ENCODE data around the gene UPB1.

DNA sequence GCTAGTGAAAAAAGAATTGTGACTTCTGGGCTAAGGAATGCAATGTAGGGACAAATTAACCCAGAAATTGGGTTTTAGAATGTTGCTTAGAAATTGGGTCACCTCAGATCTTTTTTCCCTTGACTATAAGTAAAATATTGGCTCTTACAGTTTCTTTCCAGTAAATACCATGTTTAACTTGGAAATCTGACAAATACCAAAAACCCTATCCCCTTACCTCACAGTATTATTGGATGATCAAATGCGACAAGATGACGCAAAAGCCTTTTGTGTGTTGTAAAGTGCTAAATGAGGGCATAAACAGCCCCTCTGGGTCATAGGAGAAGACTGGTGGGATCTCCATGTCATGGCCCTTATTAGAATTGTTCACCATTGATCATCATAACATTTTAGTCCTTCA is 6.1 kb upstream of the UPB1 start:
- TF ChIP-seq, protein P1, sequence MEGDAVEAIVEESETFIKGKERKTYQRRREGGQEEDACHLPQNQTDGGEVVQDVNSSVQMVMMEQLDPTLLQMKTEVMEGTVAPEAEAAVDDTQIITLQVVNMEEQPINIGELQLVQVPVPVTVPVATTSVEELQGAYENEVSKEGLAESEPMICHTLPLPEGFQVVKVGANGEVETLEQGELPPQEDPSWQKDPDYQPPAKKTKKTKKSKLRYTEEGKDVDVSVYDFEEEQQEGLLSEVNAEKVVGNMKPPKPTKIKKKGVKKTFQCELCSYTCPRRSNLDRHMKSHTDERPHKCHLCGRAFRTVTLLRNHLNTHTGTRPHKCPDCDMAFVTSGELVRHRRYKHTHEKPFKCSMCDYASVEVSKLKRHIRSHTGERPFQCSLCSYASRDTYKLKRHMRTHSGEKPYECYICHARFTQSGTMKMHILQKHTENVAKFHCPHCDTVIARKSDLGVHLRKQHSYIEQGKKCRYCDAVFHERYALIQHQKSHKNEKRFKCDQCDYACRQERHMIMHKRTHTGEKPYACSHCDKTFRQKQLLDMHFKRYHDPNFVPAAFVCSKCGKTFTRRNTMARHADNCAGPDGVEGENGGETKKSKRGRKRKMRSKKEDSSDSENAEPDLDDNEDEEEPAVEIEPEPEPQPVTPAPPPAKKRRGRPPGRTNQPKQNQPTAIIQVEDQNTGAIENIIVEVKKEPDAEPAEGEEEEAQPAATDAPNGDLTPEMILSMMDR (IDR thresholded peaks at IDR 0.05; ENCODE audit: insufficient read depth, low read length): no peak
- no peak for TF ChIP-seq POLR2AphosphoS5 (IDR thresholded peaks at IDR 0.05; ENCODE audit: low read depth)
- TF ChIP-seq GABPA (IDR thresholded peaks at IDR 0.05; ENCODE audit: low read depth): no peak
- TF ChIP-seq REST (IDR thresholded peaks at IDR 0.05; ENCODE audit: insufficient replicate concordance, low read depth): no peak

Data from HL-60 (cell line).